PC-9 (cell line): ENCODE results near the gene RAMACL. TPM values are rescaled to one million over a fixed set of nuclear protein-coding genes. Genes with fewer than 3 reads are reported as not detected.
"Not testable (repeated sequence)": the region's sequence is repeated elsewhere in the genome, so short reads cannot be mapped to it uniquely, and the experiment has no call there.

Experiments
- BruUV-seq: library from RNA; stranded (reverse); fragments of 400-500 nt; replicated peaks from 2 replicates; lab custom pipeline; 2021; lab: Mats Ljungman, UMichigan
- CTCF ChIA-PET: fragments of 300-600 bp; sonication (Branson Sonifier 250); formaldehyde crosslinking; loops from one replicate; lab custom pipeline; 2022; ENCODE audit warnings: antibody characterized with exemption; lab: Charles Lee
- POLR2A ChIA-PET: fragments of 300-600 bp; sonication (Branson Sonifier 250); formaldehyde crosslinking; loops from one replicate; lab custom pipeline; 2022; ENCODE audit warnings: antibody characterized with exemption; ENCODE audit not compliant: unreplicated experiment; lab: Charles Lee
- DNase-seq, 2 experiments: peaks; one replicate each; pipeline versions ENCODE4 v3.0.0 to v3.0.0-alpha.2; 2015 to 2022; ENCODE audit warnings: mixed read lengths in 1 of 2
- H2AFZ ChIP-seq: fragments of 200-600 bp; sonication (generic); 2 replicates; pipeline ENCODE4 v1.8.1; 2017; ENCODE audit warnings: antibody characterized with exemption
- H3F3A ChIP-seq: fragments of 200-600 bp; sonication (generic); 2 replicates; pipeline ENCODE4 v1.8.1; 2017; ENCODE audit warnings: antibody characterized with exemption, mild to moderate bottlenecking, low read depth; ENCODE audit not compliant: insufficient read depth
- H3K27ac ChIP-seq: fragments of 200-600 bp; sonication (generic); 2 replicates; pipeline ENCODE4 v1.6.1; 2016; ENCODE audit warnings: mixed run types
- H3K27me3 ChIP-seq: fragments of 200-600 bp; sonication (generic); 2 replicates; pipeline ENCODE4 v1.6.1; 2016; ENCODE audit warnings: low read depth, mixed run types; ENCODE audit not compliant: insufficient read depth
- H3K36me3 ChIP-seq: fragments of 200-600 bp; sonication (generic); 2 replicates; pipeline ENCODE4 v1.6.1; 2016; ENCODE audit warnings: low read depth, mixed run types
- H3K4me1 ChIP-seq: fragments of 200-600 bp; sonication (generic); replicated peaks from 2 replicates; pipeline ENCODE4 v1.6.1; 2016; ENCODE audit warnings: mixed run types; ENCODE audit not compliant: insufficient read depth
- H3K4me2 ChIP-seq: fragments of 200-600 bp; sonication (generic); 2 replicates; pipeline ENCODE4 v1.6.1; 2017; ENCODE audit warnings: mixed run types
- H3K4me3 ChIP-seq: fragments of 200-600 bp; sonication (generic); 2 replicates; pipeline ENCODE4 v1.6.1; 2016; ENCODE audit warnings: mixed run types
- H3K79me2 ChIP-seq: fragments of 200-600 bp; sonication (generic); 2 replicates; pipeline ENCODE4 v1.6.1; 2017; ENCODE audit warnings: low read depth, mixed run types
- H3K9me2 ChIP-seq: fragments of 200-600 bp; sonication (generic); 2 replicates; pipeline ENCODE4 v1.8.1; 2017; ENCODE audit warnings: mild to moderate bottlenecking; ENCODE audit not compliant: insufficient read depth
- H3K9me3 ChIP-seq: fragments of 200-600 bp; sonication (generic); 2 replicates; pipeline ENCODE4 v1.8.1; 2016; ENCODE audit warnings: low read depth; ENCODE audit not compliant: insufficient read depth
- H4K20me1 ChIP-seq: fragments of 200-600 bp; sonication (generic); 2 replicates; pipeline ENCODE4 v1.8.1; 2017; ENCODE audit not compliant: insufficient read depth
- EZH2 ChIP-seq: fragments of 200-600 bp; sonication (generic); IDR thresholded peaks from 2 replicates; pipeline ENCODE4 v1.8.0; 2017; ENCODE audit warnings: antibody characterized with exemption, low read depth
- intact Hi-C: fragments of 100-400 bp; cut with micrococcal nuclease; formaldehyde crosslinking; loops from one replicate; pipeline ENCODE4 v1.10.0; 2022; ENCODE audit not compliant: unreplicated experiment
- total RNA-seq: library from RNA; stranded (reverse); gene quantifications from 2 replicates; pipeline ENCODE4 v1.2.3, GENCODE V29; 2021
- TF ChIP-seq, protein P1 (sequence below): fragments of 200-600 bp; sonication (generic); conservative IDR thresholded peaks from 2 replicates; pipeline ENCODE4 v1.6.1; 2017; ENCODE audit warnings: mixed run types, antibody characterized with exemption, mild to moderate bottlenecking, moderate library complexity

Gene RAMACL
- total RNA-seq, 1 experiment from 2014 or later: 0.52 TPM

- Histone ChIP-seq H3K9me3 (no peaks in the 10 kb centered on the region), H3K27me3 (no peaks in the 10 kb centered on the region), H3K79me2 (no peaks in the 10 kb centered on the region), H3K4me1 (no peaks in the 10 kb centered on the region), H3K9me2 (no peaks in the 10 kb centered on the region), H3F3A (no peaks in the 10 kb centered on the region), H3K4me3 (no peak overlapping the region), H3K4me2 (no peak overlapping the region), H4K20me1 (no peaks in the 10 kb centered on the region), H2AFZ (no peak overlapping the region), H3K27ac (no peak overlapping the region), H3K36me3 (no peaks in the 10 kb centered on the region)
- POLR2A ChIA-PET: no interaction called here
- CTCF ChIA-PET: no interaction called here
- DNase-seq: no peak
- intact Hi-C loops: no loop called here
- no TSS peak for BruUV-seq
- TF ChIP-seq EZH2: no peak
- TF ChIP-seq, protein P1, sequence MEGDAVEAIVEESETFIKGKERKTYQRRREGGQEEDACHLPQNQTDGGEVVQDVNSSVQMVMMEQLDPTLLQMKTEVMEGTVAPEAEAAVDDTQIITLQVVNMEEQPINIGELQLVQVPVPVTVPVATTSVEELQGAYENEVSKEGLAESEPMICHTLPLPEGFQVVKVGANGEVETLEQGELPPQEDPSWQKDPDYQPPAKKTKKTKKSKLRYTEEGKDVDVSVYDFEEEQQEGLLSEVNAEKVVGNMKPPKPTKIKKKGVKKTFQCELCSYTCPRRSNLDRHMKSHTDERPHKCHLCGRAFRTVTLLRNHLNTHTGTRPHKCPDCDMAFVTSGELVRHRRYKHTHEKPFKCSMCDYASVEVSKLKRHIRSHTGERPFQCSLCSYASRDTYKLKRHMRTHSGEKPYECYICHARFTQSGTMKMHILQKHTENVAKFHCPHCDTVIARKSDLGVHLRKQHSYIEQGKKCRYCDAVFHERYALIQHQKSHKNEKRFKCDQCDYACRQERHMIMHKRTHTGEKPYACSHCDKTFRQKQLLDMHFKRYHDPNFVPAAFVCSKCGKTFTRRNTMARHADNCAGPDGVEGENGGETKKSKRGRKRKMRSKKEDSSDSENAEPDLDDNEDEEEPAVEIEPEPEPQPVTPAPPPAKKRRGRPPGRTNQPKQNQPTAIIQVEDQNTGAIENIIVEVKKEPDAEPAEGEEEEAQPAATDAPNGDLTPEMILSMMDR: no peak
Observed at GRCh38 chr6:166584155-166584554, 2.3 kb downstream of the RAMACL start.

- Histone ChIP-seq H3K36me3 (no peaks in the 10 kb centered on the region), H3K9me2 (no peaks in the 10 kb centered on the region), H4K20me1 (no peaks in the 10 kb centered on the region), H3K9me3 (no peaks in the 10 kb centered on the region), H3K27ac (no peak overlapping the region), H3K27me3 (no peaks in the 10 kb centered on the region), H2AFZ (no peak overlapping the region), H3K4me1 (no peaks in the 10 kb centered on the region), H3F3A (no peaks in the 10 kb centered on the region), H3K79me2 (no peaks in the 10 kb centered on the region), H3K4me2 (no peak overlapping the region), H3K4me3 (no peak overlapping the region)
- DNase-seq: no peak
- ChIA-PET CTCF (no interaction called here), POLR2A (no interaction called here)
- BruUV-seq: no TSS peak
- TF ChIP-seq, protein P1: no peak
- no peak for TF ChIP-seq EZH2
- intact Hi-C loops: no loop called here
Observed at GRCh38 chr6:166583230-166583965, 3.1 kb downstream of the RAMACL start.

DNA sequence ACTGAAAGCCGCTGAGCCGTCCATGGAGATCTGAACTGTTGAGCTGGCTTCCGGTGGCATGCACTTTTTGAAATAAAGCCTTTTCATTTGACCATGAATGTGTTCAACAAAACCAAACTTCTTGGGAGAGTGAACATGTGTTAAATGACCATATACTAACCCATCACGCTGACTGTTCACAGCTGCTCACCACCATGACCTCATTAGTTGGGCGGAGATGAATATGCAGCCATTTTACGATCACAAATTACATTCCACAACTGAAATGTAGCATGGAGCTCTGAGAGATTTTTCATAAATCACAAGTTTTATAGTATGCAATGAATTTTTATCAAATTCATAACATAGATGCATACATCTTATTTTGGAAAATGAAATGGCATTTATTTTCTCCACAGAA is 4.2 kb downstream of the RAMACL start:
- CTCF ChIA-PET: no interaction called here
- BruUV-seq: no TSS peak

DNA sequence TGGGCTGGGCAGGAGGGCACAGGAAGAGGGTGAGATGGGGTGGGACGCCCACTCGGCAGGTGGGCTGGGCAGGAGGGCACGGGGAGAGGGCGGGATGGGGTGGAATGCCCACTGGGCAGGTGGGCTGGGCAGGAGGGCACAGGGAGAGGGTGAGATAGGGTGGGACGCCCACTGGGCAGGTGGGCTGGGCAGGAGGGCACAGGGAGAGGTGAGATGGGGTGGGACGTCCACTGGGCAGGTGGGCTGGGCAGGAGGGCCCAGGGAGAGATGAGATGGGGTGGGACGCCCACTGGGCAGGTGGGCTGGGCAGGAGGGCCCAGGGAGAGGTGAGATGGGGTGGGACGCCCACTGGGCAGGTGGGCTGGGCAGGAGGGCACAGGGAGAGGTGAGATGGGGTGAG is 4.7 kb downstream of the RAMACL start:
- POLR2A ChIA-PET, H3F3A ChIP-seq, H3K9me3 ChIP-seq, H3K4me1 ChIP-seq, H3K4me3 ChIP-seq, H3K27ac ChIP-seq, H3K27me3 ChIP-seq, CTCF ChIA-PET, intact Hi-C loops, DNase-seq, H2AFZ ChIP-seq, H4K20me1 ChIP-seq, H3K79me2 ChIP-seq, H3K9me2 ChIP-seq, BruUV-seq, H3K36me3 ChIP-seq, H3K4me2 ChIP-seq: not testable (repeated sequence)

More for the DNA sequence above, 4.2 kb downstream of the RAMACL start:
- POLR2A ChIA-PET: no interaction called here
- H3K9me3 ChIP-seq: no peaks in the 10 kb centered on the region
- H3K4me3 ChIP-seq: no peak overlapping the region
- no peaks in the 10 kb centered on the region for H3K79me2 ChIP-seq
- no peak overlapping the region for H3K4me2 ChIP-seq
- H3K4me1 ChIP-seq: no peaks in the 10 kb centered on the region
- H3F3A ChIP-seq: no peaks in the 10 kb centered on the region
- no peak overlapping the region for H2AFZ ChIP-seq
- no peak overlapping the region for H3K27ac ChIP-seq
- no peaks in the 10 kb centered on the region for H3K9me2 ChIP-seq
- no peak for DNase-seq
- H3K36me3 ChIP-seq: no peaks in the 10 kb centered on the region
- H4K20me1 ChIP-seq: no peaks in the 10 kb centered on the region
- H3K27me3 ChIP-seq: no peaks in the 10 kb centered on the region
- no peak for TF ChIP-seq EZH2
- intact Hi-C loops: no loop called here
